Nephron progenitor cell (in vitro differentiated cells): ENCODE data around the gene DMRTC1B.
"Not testable (repeated sequence)": the region's sequence is repeated elsewhere in the genome, so short reads cannot be mapped to it uniquely, and the experiment has no call there.

Experiments
- DNase-seq: peaks from one replicate; pipeline ENCODE4 v3.0.0; 2021
- H3K27ac Mint-ChIP-seq: 2 replicates; pipeline ENCODE4 v1.8.0; 2021; ENCODE audit warnings: mild to moderate bottlenecking, moderate library complexity, mixed read lengths
- H3K27me3 Mint-ChIP-seq: 2 replicates; pipeline ENCODE4 v1.8.0; 2021; ENCODE audit warnings: mild to moderate bottlenecking, low read depth, mixed read lengths; ENCODE audit not compliant: poor library complexity
- H3K36me3 Mint-ChIP-seq: 2 replicates; pipeline ENCODE4 v1.8.0; 2021; ENCODE audit warnings: low read depth, mixed read lengths
- H3K4me1 Mint-ChIP-seq: 2 replicates; pipeline ENCODE4 v1.8.0; 2021; ENCODE audit warnings: mixed read lengths
- H3K4me3 Mint-ChIP-seq: 2 replicates; pipeline ENCODE4 v1.8.0; 2021; ENCODE audit warnings: mild to moderate bottlenecking, moderate library complexity, mixed read lengths
- H3K9me3 Mint-ChIP-seq: 2 replicates; pipeline ENCODE4 v1.8.0; 2021; ENCODE audit warnings: mild to moderate bottlenecking, moderate library complexity, mixed read lengths
- TF ChIP-seq, protein P1 (sequence below): fragments of 200-600 bp; sonication (generic); IDR thresholded peaks from 2 replicates; pipeline ENCODE4 v1.5.0; 2021; ENCODE audit warnings: antibody characterized with exemption

The DMRTC1B gene

DNA sequence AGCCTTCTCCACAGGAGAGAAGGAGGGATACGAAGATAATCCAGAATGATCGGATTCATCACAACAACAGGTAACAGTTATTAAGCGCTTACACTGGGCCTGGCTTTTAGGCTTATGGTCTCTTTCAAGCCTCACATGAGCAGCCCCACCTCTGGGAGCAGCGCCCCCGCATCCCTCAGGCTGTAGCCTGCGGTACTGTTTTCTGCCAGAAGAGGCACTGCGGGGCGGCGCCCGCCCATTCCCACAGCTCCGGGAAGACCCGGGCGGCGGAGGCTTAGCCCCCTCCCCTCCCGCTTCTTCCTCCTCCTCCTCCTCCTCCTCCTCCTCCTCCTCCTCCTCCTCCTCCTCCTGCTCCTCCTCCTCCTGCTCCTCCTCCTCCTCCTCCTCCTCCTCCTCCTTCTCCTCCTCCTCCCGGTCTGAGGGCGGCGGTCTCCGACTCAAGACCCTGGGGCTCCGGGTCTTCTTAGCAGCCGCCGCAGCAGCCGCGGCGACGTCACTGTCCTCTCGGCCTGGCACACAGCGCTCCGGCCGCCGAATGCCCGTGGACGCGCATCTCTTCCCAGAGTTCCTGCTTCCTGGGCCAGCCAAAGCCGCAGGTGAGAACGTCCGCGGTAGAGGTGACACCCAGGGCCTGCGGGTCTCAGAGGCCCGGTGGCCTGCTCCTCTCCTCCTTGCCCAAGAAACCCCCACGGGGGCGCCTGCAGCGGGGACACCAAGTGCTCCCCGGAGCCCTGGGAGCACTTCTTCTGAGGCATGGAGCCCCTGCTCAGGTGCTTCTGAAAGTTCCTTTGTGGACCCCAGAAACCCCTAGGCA is at the start of gene DMRTC1B:
DMRTC1B (plus strand) TSS at position 238 of the 814 bp plus-strand sequence. CDS start 68,246 bp downstream, outside the sequence.
- H3K27me3 Mint-ChIP-seq, H3K27ac Mint-ChIP-seq, H3K9me3 Mint-ChIP-seq, H3K36me3 Mint-ChIP-seq, H3K4me1 Mint-ChIP-seq, H3K4me3 Mint-ChIP-seq, DNase-seq: not testable (repeated sequence)

DNA sequence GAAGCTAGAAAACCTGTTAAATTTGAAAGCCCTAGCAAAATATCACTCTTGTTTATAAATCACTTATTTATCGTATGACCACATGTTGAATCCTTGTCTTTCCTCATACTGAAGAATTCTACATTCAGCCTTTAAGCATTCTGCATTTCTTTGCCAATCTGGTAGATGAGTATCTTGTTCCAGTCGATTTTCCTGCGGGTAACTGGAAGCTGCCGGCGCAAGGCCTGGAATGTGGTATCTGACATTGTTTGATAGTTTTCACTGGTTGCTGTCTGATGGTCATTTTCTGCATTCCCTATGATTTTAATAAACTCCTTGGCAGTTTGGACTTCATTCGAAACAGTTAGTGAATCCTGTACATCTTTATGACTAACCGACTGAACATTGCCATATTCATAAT is 48.8 kb upstream of the DMRTC1B start:
- TF ChIP-seq, protein P1, sequence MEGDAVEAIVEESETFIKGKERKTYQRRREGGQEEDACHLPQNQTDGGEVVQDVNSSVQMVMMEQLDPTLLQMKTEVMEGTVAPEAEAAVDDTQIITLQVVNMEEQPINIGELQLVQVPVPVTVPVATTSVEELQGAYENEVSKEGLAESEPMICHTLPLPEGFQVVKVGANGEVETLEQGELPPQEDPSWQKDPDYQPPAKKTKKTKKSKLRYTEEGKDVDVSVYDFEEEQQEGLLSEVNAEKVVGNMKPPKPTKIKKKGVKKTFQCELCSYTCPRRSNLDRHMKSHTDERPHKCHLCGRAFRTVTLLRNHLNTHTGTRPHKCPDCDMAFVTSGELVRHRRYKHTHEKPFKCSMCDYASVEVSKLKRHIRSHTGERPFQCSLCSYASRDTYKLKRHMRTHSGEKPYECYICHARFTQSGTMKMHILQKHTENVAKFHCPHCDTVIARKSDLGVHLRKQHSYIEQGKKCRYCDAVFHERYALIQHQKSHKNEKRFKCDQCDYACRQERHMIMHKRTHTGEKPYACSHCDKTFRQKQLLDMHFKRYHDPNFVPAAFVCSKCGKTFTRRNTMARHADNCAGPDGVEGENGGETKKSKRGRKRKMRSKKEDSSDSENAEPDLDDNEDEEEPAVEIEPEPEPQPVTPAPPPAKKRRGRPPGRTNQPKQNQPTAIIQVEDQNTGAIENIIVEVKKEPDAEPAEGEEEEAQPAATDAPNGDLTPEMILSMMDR: no peak
- H3K4me3 Mint-ChIP-seq: no peak overlapping the region
- H3K36me3 Mint-ChIP-seq: no peaks in the 10 kb centered on the region
- H3K4me1 Mint-ChIP-seq: peaks cover 3% of the 10 kb centered on the region
- no peak for DNase-seq
- H3K27ac Mint-ChIP-seq: no peak overlapping the region
- no peaks in the 10 kb centered on the region for H3K27me3 Mint-ChIP-seq
- peaks cover 28% of the 10 kb centered on the region for H3K9me3 Mint-ChIP-seq

DNA sequence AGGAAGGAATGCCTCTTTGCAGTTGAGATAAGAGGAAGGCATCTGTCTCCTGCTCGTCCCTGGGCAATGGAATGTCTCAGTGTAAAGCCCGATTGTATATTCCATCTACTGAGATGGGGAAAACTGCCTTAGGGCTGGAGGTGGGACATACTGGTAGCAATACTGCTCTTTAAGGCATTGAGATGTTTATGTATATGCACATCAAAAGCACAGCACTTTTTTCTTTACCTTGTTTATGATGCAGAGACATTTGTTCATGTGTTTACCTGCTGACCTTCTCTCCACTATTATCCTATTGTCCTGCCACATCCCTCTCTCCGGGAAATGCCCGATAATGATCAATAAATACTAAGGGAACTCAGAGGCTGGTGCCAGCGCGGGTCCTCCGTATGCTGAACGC is 43.1 kb upstream of the DMRTC1B start:
- not testable (repeated sequence) for DNase-seq, H3K27ac Mint-ChIP-seq, H3K4me3 Mint-ChIP-seq, H3K27me3 Mint-ChIP-seq
- Mint-ChIP-seq H3K4me1 (peaks cover 22% of the 10 kb centered on the region), H3K36me3 (peaks cover 13% of the 10 kb centered on the region), H3K9me3 (peaks cover 49% of the 10 kb centered on the region)

- Mint-ChIP-seq H3K27ac (no peak overlapping the region), H3K27me3 (no peaks in the 10 kb centered on the region), H3K36me3 (peaks cover 13% of the 10 kb centered on the region), H3K9me3 (peaks cover 49% of the 10 kb centered on the region), H3K4me3 (no peak overlapping the region), H3K4me1 (peaks cover 22% of the 10 kb centered on the region)
- DNase-seq: no peak
- TF ChIP-seq, protein P1: no peak
These were observed 41.1 kb upstream of the DMRTC1B start for GRCh38 chrX:72735561-72735960.

DNA sequence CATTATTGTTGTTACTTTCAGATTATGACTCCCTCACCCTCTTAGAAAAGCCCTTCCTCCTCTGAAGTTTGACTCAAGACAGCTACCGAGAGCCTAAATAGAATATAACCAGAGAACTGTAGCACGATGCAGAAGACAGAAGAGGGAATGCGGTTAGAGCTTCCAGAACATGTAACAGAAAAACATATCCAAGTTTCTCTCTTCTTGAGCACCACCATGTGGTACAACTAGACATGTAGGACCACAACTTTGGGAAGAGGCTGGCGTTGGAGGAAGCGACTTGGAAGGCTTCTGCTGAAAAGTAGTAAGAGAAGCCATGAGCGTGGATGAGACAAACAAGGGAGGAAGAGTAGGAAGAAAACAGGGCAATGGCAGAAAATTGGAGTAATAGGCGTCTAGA is 31.1 kb upstream of the DMRTC1B start:
- DNase-seq, H3K4me1 Mint-ChIP-seq, H3K36me3 Mint-ChIP-seq, H3K27me3 Mint-ChIP-seq, H3K4me3 Mint-ChIP-seq, H3K27ac Mint-ChIP-seq, H3K9me3 Mint-ChIP-seq: not testable (repeated sequence)

- H3K27ac Mint-ChIP-seq, H3K27me3 Mint-ChIP-seq, H3K4me3 Mint-ChIP-seq, H3K4me1 Mint-ChIP-seq, H3K36me3 Mint-ChIP-seq, DNase-seq, H3K9me3 Mint-ChIP-seq: not testable (repeated sequence)
These were observed 28.1 kb upstream of the DMRTC1B start for GRCh38 chrX:72748545-72748944.

GRCh38 chrX:72760454-72760853 is 16.2 kb upstream of the DMRTC1B start:
- not testable (repeated sequence) for H3K27me3 Mint-ChIP-seq, H3K4me1 Mint-ChIP-seq, H3K36me3 Mint-ChIP-seq, H3K27ac Mint-ChIP-seq, DNase-seq, H3K4me3 Mint-ChIP-seq, H3K9me3 Mint-ChIP-seq

GRCh38 chrX:72777467-72777790 is 739 bp downstream of the DMRTC1B start:
- not testable (repeated sequence) for H3K27ac Mint-ChIP-seq, H3K27me3 Mint-ChIP-seq, H3K4me3 Mint-ChIP-seq, H3K9me3 Mint-ChIP-seq, DNase-seq, H3K36me3 Mint-ChIP-seq, H3K4me1 Mint-ChIP-seq

- not testable (repeated sequence) for H3K27me3 Mint-ChIP-seq, H3K9me3 Mint-ChIP-seq, H3K27ac Mint-ChIP-seq, DNase-seq, H3K4me1 Mint-ChIP-seq, H3K36me3 Mint-ChIP-seq, H3K4me3 Mint-ChIP-seq
These were observed 1.5 kb downstream of the DMRTC1B start for GRCh38 chrX:72778146-72778545.

GRCh38 chrX:72782560-72782959 is 5.9 kb downstream of the DMRTC1B start, which contains the start of gene FAM236B:
Gene FAM236B, minus strand, starts transcription at chrX:72782660. Its CDS starts 100 bp downstream, at chrX:72782560.
- H3K4me1 Mint-ChIP-seq, H3K9me3 Mint-ChIP-seq, H3K27me3 Mint-ChIP-seq, H3K4me3 Mint-ChIP-seq, H3K27ac Mint-ChIP-seq, H3K36me3 Mint-ChIP-seq, DNase-seq: not testable (repeated sequence)

DNA sequence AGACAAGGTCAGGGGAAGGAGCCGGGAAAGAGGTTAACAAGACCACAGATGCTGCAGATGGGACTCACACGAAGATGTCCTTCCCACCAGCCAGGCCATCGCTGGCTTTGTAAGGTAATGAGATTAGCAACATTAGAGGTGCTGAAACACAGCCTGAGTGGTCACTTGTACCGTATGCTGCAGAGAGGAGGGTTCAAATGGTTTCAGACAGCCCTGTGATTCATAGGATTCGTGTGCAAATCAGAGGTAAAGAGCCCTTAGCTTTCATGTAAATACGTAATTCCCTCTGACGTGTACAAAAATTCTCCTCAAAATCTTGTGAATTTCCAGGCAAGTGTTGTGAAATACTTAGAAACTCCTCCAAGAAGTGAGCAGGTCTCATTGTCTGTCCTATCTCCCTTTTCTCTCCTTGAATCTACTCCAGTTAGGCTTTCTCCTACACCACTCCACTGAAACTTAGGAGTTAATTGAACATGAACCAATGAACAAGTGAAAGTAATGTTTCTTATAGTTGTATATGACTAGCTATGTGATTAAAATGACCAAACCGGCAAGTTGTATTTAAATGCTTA is 6.8 kb downstream of the DMRTC1B start:
- DNase-seq, H3K36me3 Mint-ChIP-seq, H3K4me3 Mint-ChIP-seq, H3K4me1 Mint-ChIP-seq, H3K27ac Mint-ChIP-seq, H3K27me3 Mint-ChIP-seq, H3K9me3 Mint-ChIP-seq: not testable (repeated sequence)

GRCh38 chrX:72783964-72784363 is 7.3 kb downstream of the DMRTC1B start:
- not testable (repeated sequence) for DNase-seq, H3K36me3 Mint-ChIP-seq, H3K9me3 Mint-ChIP-seq, H3K27ac Mint-ChIP-seq, H3K4me1 Mint-ChIP-seq, H3K27me3 Mint-ChIP-seq, H3K4me3 Mint-ChIP-seq

GRCh38 chrX:72788142-72788541 is 11.5 kb downstream of the DMRTC1B start:
- H3K4me1 Mint-ChIP-seq, H3K36me3 Mint-ChIP-seq, H3K27me3 Mint-ChIP-seq, H3K27ac Mint-ChIP-seq, H3K4me3 Mint-ChIP-seq, H3K9me3 Mint-ChIP-seq, DNase-seq: not testable (repeated sequence)
